Measurements from ENCODE around the gene CD58.

Gene CD58

GRCh38 chr1:116561563-116561962, 9.3 kb downstream of the CD58 start:
- no peak for DNase-seq (ENCODE audit: low read depth)
- no peak for TF ChIP-seq CTCF (conservative IDR thresholded peaks at IDR 0.05; ENCODE audit: low read depth, low read length)
- H3K4me3 ChIP-seq (ENCODE audit: low read length), result no peak overlapping the region

GRCh38 chr1:116560704-116561490, 9.9 kb downstream of the CD58 start:
- no peak for TF ChIP-seq CTCF (conservative IDR thresholded peaks at IDR 0.05; ENCODE audit: low read depth, low read length)
- H3K4me3 ChIP-seq (ENCODE audit: low read length), result no peak overlapping the region
- DNase-seq (ENCODE audit: low read depth), result no peak

GRCh38 chr1:116559304-116559761, 11.5 kb downstream of the CD58 start:
- no peak for DNase-seq (ENCODE audit: low read depth)
- H3K4me3 ChIP-seq (ENCODE audit: low read length), result no peak overlapping the region
- no peak for TF ChIP-seq CTCF (conservative IDR thresholded peaks at IDR 0.05; ENCODE audit: low read depth, low read length)

GRCh38 chr1:116558571-116558970, 12.3 kb downstream of the CD58 start:
- no peak overlapping the region for H3K4me3 ChIP-seq (ENCODE audit: low read length)
- TF ChIP-seq CTCF (conservative IDR thresholded peaks at IDR 0.05; ENCODE audit: low read depth, low read length), result no peak
- no peak for DNase-seq (ENCODE audit: low read depth)

- DNase-seq (ENCODE audit: low read depth), result no peak
- H3K4me3 ChIP-seq (ENCODE audit: low read length), result no peak overlapping the region
- TF ChIP-seq CTCF (conservative IDR thresholded peaks at IDR 0.05; ENCODE audit: low read depth, low read length), result no peak
Measured at GRCh38 chr1:116558140-116558549, 12.7 kb downstream of the CD58 start.

GRCh38 chr1:116557323-116557878, 13.4 kb downstream of the CD58 start:
- H3K4me3 ChIP-seq (ENCODE audit: low read length), result no peak overlapping the region
- no peak for TF ChIP-seq CTCF (conservative IDR thresholded peaks at IDR 0.05; ENCODE audit: low read depth, low read length)
- no peak for DNase-seq (ENCODE audit: low read depth)

All from retinal pigment epithelial cell (primary cell).